OCI-LY3 (cell line): ENCODE results near the gene KCNAB1.

Experiments used
- H2AFZ ChIP-seq: fragments of 200-600, 300-600 bp; shearing (Covaris generic); 2 replicates; pipeline ENCODE4 v1.6.0; 2014; ENCODE audit warnings: antibody characterized with exemption, low read depth, low read length
- H3K27ac ChIP-seq: fragments of 200-600, 300-600 bp; sonication (generic); 2 replicates; pipeline ENCODE4 v1.5.1; 2014; ENCODE audit warnings: mild to moderate bottlenecking, low read length, moderate library complexity, mixed read lengths
- H3K27me3 ChIP-seq: fragments of 200-600, 300-600 bp; sonication (generic); 2 replicates; pipeline ENCODE4 v1.6.1; 2014; ENCODE audit warnings: low read depth, low read length, mixed read lengths
- H3K36me3 ChIP-seq: fragments of 200-600, 300-600 bp; sonication (generic); replicated peaks from 2 replicates; pipeline ENCODE3; 2014; ENCODE audit warnings: low read depth, low read length, mixed read lengths
- H3K4me1 ChIP-seq: fragments of 300-600, 200-600 bp; sonication (generic); 2 replicates; pipeline ENCODE4 v1.6.1; 2014; ENCODE audit warnings: low read length, mixed read lengths
- H3K4me2 ChIP-seq: fragments of 200-600, 300-600 bp; sonication (generic); 2 replicates; pipeline ENCODE4 v1.6.1; 2014; ENCODE audit warnings: low read length, mixed read lengths
- H3K4me3 ChIP-seq: fragments of 300-600, 200-600 bp; sonication (generic); 2 replicates; pipeline ENCODE4 v1.5.1; 2014; ENCODE audit warnings: antibody characterized with exemption, mild to moderate bottlenecking, low read length, moderate library complexity
- H3K79me2 ChIP-seq: fragments of 300-600, 200-600 bp; shearing (Covaris generic); 2 replicates; pipeline ENCODE4 v1.6.1; 2014; ENCODE audit warnings: mild to moderate bottlenecking, low read length, mixed read lengths
- H3K9ac ChIP-seq: fragments of 300-600, 200-600 bp; shearing (Covaris generic); 2 replicates; pipeline ENCODE4 v1.6.0; 2014; ENCODE audit warnings: mild to moderate bottlenecking, low read length, moderate library complexity
- H3K9me3 ChIP-seq: fragments of 200-600, 300-600 bp; shearing (Covaris generic); 2 replicates; pipeline ENCODE4 v1.6.1; 2014; ENCODE audit warnings: low read length, mixed read lengths; ENCODE audit not compliant: insufficient read depth
- H4K20me1 ChIP-seq: fragments of 200-600, 300-600 bp; sonication (generic); 2 replicates; pipeline ENCODE4 v1.6.1; 2016; ENCODE audit warnings: low read length, mixed read lengths; ENCODE audit not compliant: insufficient read depth
- CTCF ChIP-seq: fragments of 200-600, 300-600 bp; sonication (generic); IDR thresholded peaks from 2 replicates; pipeline ENCODE4 v1.5.1; 2014; ENCODE audit warnings: antibody characterized with exemption, low read length, low read depth
- EZH2phosphoT487 ChIP-seq: fragments of 200-600 bp; shearing (Covaris generic); IDR thresholded peaks from 2 replicates; pipeline ENCODE4 v1.6.1; 2018; ENCODE audit warnings: antibody characterized with exemption, mixed run types, low read depth

Gene KCNAB1

DNA sequence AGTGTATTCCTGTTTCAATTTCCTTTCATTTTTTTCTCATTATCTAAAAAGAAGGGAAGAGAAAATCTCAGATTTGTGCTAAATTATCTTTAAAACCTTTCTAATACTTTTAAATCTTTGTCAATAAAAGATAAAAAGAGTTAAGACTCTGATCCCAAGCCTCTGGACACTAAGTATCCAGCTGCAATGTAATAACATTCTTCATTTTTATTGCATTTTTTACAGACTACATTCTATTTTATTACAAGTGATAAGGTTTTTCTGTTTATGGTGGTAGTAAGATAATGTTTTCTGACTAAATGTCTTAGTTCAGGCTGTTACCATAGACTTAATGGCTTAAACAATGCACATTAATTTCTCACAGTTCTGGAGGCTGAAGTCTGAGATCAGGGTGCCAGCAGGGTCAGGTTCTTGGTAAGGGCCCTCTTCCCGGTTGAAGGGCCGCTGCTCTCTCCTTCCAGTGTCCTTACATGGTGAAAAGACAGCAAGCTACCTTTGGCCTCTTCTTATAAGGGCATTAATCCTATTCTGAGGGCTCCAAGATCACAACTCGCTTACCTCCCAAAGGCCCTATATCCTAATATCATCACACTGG lies 19.7 kb downstream of the KCNAB1 start:
- H3K9me3 ChIP-seq: no peaks in the 10 kb centered on the region
- H3K27me3 ChIP-seq: peaks cover 13% of the 10 kb centered on the region
- H3K4me3 ChIP-seq: no peak overlapping the region
- no peak overlapping the region for H3K9ac ChIP-seq
- TF ChIP-seq EZH2phosphoT487: no peak
- TF ChIP-seq CTCF: no peak
- no peak overlapping the region for H2AFZ ChIP-seq
- H3K79me2 ChIP-seq: no peaks in the 10 kb centered on the region
- 0 out of 2 replicates have a peak, but pooled peaks cover 3% of the 10 kb centered on the region for H3K4me1 ChIP-seq
- no peak overlapping the region for H3K27ac ChIP-seq
- no peaks in the 10 kb centered on the region for H4K20me1 ChIP-seq
- H3K36me3 ChIP-seq: no peaks in the 10 kb centered on the region
- H3K4me2 ChIP-seq: no peak overlapping the region

DNA sequence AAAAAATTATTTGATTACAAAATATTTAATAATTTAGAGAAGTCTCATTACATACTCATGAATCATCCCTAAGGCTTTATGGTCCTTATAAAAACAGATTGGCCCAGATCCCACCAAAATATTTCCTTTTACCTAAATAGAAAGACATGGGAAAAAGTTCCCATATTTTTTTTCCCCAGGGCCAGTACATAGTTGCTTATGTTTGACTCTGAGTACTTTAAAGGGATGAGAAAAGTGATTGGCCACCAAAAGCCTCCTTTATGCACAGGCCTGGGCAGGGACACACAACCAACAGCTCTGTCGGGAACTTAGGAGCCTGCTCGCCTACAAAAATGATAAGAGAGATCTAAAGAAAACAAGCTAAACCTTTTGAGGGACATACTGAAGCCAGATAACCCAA lies 22.3 kb downstream of the KCNAB1 start:
- Histone ChIP-seq H3K36me3 (no peaks in the 10 kb centered on the region), H3K27ac (no peak overlapping the region), H4K20me1 (no peaks in the 10 kb centered on the region), H3K9ac (no peak overlapping the region), H3K27me3 (peaks cover 34% of the 10 kb centered on the region), H2AFZ (no peak overlapping the region), H3K4me2 (no peak overlapping the region), H3K79me2 (no peaks in the 10 kb centered on the region), H3K9me3 (no peaks in the 10 kb centered on the region), H3K4me3 (no peak overlapping the region), H3K4me1 (no peaks in the 10 kb centered on the region)
- TF ChIP-seq EZH2phosphoT487: no peak
- TF ChIP-seq CTCF: no peak

- TF ChIP-seq EZH2phosphoT487: no peak
- no peak for TF ChIP-seq CTCF
- Histone ChIP-seq H3K27ac (no peak overlapping the region), H2AFZ (no peak overlapping the region), H3K4me2 (no peak overlapping the region), H3K4me1 (no peaks in the 10 kb centered on the region), H3K4me3 (no peak overlapping the region), H4K20me1 (no peaks in the 10 kb centered on the region), H3K27me3 (peaks cover 34% of the 10 kb centered on the region), H3K9me3 (no peaks in the 10 kb centered on the region), H3K79me2 (no peaks in the 10 kb centered on the region), H3K9ac (no peak overlapping the region), H3K36me3 (no peaks in the 10 kb centered on the region)
Observed at GRCh38 chr3:156143136-156143535, 22.8 kb downstream of the KCNAB1 start.

- TF ChIP-seq CTCF: no peak
- no peak for TF ChIP-seq EZH2phosphoT487
- H3K9me3 ChIP-seq: no peaks in the 10 kb centered on the region
- H3K4me1 ChIP-seq: peaks cover 3% of the 10 kb centered on the region
- no peak overlapping the region for H3K4me2 ChIP-seq
- no peak overlapping the region for H2AFZ ChIP-seq
- H3K27me3 ChIP-seq: peaks cover 36% of the 10 kb centered on the region
- H3K27ac ChIP-seq: no peak overlapping the region
- no peaks in the 10 kb centered on the region for H4K20me1 ChIP-seq
- no peaks in the 10 kb centered on the region for H3K79me2 ChIP-seq
- no peak overlapping the region for H3K9ac ChIP-seq
- no peak overlapping the region for H3K4me3 ChIP-seq
- no peaks in the 10 kb centered on the region for H3K36me3 ChIP-seq
Observed at GRCh38 chr3:156144060-156144459, 23.7 kb downstream of the KCNAB1 start.
